NOMO-1 treated with dmso at 0.1 percent for 144 hours (cell line): ENCODE measurements around the gene CELF6.

Experiments used
- DNase-seq: peaks from one replicate; lab custom pipeline; 2025; ENCODE audit not compliant: unreplicated experiment; lab: John Stamatoyannopoulos, UW

Gene CELF6

DNA sequence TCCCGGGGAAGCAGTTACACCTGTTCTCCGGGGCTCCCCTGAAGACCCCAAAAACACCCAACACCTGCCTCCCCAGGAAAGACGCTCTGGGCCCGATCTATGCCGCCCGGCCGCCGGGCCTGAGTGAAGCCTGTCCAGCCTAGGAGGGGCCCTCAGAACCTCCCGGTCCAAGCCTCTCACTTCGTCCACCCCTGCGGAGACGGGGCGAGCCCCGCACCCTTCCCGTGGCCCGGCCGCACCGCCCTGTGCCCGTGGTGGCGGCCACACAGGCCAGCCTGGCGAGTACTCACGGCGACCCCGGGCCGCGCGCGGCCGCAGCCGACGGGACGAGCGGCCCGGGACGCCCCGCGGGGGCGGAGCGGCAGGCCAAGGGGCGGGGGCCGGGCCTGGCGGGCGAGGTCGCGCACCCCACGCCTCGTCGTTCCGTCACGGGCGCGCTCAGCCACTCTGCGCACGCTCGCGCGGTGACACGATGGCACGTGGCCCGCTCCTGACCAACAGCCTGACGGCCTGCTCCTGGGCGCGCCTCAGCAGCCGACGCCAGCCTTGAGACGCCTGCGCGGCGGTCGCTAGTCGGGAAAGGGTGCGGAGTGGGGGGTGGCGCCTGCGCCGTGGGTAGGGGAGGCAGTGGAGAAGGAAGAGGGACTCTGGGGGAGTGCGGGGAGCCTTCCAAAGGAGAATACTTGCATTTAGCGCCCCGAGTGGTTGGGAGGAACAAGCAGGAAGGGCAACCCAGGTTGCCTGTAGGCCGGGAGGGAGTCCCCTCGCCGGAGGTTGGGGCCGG is 47.6 kb downstream of the CELF6 start, which contains the start of gene PARP6:
PARP6 (minus strand) TSS at position 342 of the 784 bp plus-strand sequence. CDS start 5,077 bp downstream, outside the sequence.
- peak; percentile 99 for DNase-seq

DNA sequence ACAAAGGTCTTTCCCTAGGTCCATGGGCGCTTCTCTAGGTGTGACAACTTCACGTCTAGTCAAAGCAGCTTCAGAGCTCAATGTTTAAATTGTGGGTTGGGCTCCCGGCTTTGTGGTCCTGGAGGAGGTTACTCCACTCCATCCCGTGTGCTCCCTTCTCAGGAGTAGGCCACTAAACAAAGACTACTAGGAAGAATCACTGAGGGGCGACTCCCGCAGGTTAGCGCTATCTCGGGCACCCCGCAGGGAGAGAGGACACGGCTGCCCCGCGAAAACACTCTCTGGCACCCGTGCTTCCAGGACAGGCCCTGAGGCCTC is 48.1 kb downstream of the CELF6 start:
- DNase-seq = no peak

DNA sequence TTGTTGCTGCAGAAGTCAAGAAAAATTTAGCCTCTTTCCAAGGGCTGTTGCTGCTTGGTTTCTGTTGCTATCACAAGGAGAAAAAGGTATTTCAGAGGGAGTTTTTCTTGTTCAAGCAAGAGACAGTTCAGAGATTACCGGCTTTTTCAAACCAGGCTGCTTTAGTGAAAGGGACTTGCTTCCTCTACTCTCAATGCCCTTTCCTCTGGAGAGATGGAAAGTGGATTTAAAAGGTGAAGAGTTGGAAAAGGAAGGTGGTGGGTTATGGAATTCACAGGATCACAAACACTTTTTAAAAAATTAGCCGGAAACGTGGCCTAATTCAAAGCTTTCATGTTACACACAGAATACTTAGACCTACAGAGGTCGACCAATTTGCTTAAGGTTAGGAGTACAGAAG is 48.7 kb downstream of the CELF6 start:
- no peak for DNase-seq

DNA sequence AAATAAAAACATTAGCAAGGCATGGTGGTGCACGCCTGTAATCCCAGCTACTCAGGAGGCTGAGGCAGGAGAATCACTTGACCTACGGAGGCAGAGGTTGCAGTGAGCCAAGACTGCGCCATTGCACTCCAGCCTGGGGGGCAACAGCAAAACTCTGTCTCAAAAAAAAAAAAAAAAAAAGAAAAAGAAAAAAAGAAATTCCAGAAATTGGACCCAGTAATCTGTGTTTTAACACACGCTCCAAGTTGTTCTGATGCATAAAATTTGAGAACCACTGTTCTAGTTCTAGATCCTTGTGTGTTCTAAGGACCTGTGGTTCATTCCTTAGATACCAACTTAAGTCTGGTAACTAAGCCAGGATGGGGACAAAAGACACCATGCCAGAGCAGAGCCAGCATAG is 50.2 kb downstream of the CELF6 start:
- DNase-seq = no peak

DNA sequence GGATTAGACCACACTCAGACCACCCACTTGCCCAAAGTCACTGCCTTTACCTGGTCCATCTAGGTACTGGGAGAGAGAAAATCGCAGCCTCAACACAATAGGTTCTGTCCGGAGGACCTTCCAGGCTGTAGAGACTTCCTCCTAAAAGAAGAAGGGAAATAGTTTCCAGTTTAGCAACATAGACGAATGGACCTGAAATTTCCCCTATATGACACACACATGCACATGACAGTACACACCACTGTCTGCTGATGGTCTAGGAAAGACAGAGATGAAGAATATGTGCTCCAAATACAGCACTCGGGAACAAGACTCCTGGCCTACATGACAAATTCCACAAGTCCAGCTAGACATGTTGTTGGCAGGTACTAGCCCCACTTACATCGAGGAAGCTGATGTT is 54.9 kb downstream of the CELF6 start:
- DNase-seq = no peak

DNA sequence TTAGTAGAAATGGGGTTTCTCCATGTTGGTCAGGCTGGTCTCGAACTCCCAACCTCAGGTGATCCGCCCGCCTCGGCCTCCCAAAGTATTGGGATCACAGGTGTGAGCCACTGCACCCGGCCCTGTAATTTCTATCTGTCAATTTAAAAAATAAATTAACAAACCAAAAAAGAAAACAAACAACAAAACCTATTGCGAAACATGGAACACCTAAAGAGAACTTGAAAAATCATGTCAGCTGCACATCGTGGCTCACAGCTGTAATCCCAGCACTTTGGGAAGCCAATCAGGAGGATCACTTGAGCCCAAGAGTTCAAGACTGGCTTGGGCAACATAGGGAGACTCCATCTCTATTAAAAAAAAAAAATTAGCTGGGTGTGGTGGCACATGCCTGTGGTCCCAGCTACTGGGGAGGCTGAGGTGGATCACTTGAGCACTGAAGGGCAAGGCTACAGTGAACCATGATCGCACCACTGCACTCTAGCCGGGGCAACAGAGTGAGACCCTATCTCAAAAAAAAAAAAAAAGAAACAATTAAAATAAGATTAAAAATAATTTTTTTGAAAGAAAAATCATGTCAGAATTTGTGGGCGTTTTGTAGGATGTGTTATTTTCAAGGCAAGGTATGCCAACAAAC is 67.2 kb downstream of the CELF6 start:
- DNase-seq = no peak

DNA sequence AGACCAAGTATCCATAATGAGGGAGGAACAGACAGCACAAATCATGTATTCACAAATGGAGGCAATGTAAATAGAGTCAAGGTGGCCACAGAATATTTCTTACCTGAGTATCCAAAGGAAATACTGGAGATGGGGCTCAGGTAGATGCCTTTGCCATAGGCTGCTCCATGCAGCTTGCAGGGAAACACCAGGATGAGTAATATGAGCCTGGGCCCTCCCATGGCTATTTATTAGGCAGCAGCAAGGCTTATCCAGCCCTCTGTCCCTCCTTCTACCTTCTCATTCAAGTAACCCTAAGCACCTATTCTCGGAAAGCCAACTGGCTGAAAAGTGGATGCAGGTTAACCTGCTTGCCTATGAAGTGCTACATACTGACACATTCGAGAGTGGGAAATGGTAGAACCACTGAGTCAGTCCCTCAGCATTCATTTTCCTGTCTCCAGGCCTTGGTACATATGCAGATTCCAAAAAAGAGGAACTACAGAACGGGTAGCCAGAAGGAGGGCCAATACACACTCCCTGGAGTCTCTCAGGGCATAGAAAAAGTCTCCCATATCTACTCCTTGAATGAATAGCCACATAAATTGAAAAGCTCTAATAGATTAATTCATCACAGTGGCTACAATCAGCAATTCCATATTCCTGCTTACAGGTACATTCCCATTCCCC is 70.7 kb downstream of the CELF6 start:
- DNase-seq = no peak

DNA sequence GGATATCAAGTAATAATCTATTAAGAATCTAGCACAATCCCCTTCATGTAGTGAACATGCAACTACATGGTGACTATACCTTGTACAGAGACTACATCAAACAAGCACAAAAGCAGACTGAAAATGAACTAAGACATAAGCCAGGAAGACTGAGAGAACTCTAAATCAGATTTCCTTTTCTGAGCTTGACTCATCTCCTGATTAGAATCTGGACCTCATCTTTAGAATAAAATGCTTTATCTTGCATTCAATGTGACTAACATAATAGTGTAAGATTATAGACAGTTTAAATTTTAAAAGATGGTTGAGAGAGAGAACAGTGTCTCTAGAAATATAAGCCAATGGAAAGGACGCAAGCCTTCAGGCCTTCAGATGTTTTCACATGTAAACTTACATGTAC is 71.4 kb downstream of the CELF6 start:
- no peak for DNase-seq

DNA sequence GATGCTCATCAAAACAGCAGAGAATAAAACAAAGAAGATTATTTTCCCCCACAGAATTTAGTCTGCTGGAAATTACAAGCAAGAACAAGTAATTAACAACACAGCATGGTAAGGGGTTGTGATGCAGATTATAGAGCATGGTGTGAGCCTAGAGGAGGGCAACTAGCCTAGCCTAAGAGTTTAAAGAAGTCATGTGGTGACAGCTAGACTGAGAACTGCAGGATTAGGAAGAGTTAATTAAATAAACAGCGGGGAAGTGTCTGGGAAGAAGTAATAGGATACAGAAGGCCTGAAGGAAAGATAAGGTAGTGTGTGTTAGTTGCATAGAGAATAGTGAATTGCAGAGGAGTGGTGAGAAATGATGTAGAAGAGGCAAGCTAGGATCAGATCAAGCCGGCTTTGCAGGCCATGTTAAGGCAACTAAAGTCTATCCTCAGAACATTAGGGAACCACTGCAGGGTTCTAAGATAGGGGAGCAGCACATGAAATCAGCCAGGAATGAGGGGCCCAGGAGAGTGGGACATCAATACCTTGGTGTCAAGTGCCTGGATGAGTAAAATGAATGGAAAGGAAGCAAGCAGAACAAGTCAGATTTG is 77.1 kb downstream of the CELF6 start:
- no peak for DNase-seq

DNA sequence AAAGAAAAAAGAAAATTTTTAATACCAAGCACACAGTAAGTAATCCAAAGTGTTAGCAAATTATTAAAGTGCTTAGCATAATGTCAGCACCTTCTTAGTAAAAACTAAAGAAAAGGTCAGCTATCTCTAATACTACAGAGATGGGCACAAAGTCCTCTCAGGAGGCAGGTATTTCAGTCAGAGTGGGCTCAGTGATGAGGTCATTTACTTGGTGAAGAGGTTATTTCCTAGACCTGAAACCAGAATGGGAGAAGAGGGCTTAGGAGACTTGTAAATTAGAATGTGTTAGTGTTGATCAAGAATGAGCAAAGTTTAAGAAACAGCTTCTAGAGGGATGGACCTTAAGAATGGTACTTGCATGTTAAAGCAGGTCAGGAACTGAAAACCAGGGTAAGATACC is 80.3 kb downstream of the CELF6 start:
- no peak for DNase-seq

DNA sequence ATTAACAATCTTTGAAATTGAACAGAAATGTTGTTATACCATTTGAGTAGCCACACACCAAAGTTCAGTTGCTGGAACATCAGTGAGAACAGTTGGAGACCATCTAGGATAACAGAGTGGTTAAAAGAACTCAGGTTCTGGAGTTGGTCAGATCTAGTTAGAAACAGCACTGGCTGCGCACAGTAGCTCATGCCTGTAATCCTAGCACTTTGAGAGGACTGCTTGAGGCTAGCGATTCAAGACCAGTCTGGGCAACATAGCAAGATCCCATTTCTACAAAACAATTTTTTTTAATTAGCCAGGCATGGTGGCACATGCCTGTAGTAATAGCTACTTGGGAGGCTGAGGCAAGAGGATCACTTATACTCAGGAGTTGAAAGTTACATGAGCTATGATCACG is 81.4 kb downstream of the CELF6 start:
- DNase-seq = no peak

DNA sequence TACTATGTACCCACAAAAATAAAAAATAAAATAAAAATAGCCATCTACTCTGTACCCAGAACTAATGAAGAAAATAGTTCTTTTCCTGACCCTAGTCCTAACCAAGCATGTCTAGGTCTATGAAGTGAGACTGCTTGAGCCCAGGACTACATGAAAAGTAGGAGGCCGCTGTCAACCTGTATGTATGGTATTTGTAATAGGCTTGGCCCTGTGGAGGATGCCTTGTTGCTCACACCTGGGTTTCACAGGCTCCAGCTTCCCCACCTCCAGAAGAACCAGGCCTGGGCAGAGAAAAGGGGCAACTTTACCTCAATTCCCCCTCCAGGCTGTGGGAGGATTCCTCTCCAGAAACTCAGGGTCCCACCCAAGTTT is 82.1 kb downstream of the CELF6 start:
- DNase-seq = no peak

DNA sequence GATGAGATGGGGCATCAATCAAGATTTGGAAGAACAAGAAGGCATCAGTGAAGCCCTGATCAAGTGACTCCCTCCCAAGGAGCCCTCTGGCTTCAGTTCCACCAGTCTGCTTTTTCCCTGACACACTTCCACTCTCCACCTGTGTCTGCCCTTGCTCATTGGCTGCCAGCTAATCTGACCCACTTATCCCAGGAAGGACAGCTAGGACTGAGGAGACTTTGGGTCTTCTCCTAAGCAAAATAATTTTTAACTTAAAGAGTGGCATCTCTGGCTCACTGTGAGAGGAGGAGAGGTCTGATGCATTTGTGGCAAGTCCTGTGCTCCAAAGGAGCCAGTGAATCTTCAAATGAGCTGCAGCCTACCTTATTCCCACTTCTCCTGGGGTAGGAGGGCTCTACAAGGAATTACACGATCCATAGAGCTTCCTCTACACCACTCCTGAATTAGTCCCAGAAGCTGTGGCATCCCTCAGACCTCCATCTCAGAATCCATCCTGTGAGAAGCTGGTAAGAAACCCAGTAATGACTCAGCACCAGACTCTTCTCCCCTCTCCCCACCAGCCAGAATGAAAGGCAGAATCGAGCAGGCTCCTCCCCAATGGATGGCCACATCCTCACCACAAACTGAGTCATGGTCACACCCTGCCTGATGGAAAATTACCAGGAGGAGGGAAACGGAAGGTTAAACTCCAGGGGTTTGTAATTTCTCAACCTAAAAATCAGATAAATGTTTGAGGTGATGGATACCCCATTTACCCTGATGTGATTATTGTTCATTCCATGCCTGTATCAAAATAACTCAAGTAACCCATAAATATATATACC is 82.7 kb downstream of the CELF6 start:
- DNase-seq = peak; percentile 89

DNA sequence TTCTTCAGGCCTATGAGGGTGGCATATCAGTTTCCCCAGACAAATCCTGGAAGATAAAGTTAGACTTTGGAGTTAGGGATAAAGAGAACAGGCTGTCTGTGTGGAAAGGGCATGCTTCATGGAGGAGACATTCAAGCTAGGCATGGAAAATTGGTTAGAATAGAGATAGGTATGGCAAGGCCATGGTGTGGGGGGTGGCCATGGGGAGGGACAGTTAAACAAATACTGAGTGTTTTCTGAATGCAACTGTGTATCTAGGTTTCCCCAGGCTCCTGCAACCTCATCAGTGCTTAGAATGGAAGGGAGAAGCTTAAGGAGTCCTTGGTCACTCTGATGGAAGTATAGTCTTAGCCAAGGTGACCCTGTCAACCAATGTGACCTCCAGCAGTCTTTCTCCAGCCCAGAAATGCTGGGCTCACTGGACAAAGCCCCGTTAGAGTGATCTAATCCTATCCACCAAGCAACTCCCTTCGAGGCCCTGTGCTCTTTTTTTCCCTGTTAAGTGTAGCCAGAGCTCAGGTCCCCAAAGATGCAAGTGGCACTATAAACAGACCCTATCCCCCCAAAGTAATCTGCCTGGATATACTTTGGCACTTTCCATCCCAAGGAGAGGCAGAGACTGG is 83.5 kb downstream of the CELF6 start:
- DNase-seq = no peak

DNA sequence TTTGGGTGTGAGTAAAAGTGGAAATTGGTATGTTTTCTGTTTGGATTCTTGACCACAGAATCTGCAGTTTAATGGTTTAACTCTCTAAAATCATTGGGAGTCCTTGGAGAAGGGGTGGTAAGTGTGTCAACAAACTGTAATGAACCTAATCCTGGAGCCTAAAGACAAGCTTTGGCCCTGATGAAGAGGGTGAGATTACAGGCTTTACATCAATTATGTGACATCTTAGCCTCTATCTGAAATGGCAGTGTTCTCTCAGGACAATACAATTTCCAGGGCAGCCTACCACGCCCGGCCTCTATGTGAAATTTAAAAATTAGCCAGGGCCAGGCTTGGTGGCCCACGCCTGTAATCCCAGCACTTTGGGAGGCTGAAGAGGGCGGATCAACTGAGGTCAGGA is 84.7 kb downstream of the CELF6 start:
- no peak for DNase-seq
